Measurements from ENCODE around the gene TMEM108. TPM values are rescaled to one million over a fixed set of nuclear protein-coding genes. Genes with fewer than 3 reads are reported as not detected.

TMEM108 gene
- total RNA-seq, 2 donors from 2014 or later: 1.6 TPM; not detected in 1

- no peaks in the 10 kb centered on the region for H3K27me3 ChIP-seq
- TF ChIP-seq CTCF (IDR thresholded peaks at IDR 0.05): no peak
- TF ChIP-seq POLR2A (IDR thresholded peaks at IDR 0.05): no peak
- H3K27ac ChIP-seq: no peak overlapping the region
- intact Hi-C loops (cut with DNase I): no loop called here
- DNase-seq: no peak
- H3K9me3 ChIP-seq: no peaks in the 10 kb centered on the region
- no peak for ATAC-seq
- H3K36me3 ChIP-seq (replicated peaks in 1 of 2; ENCODE audit: insufficient read depth in 1 of 2, low read depth in 2 of 2): no peaks in the 10 kb centered on the region
- no peaks in the 10 kb centered on the region for H3K4me1 ChIP-seq
- 78 to 83% methylated on average over 9 of the region's 9 CpGs for WGBS, 2 donors
- no peak overlapping the region for H3K4me3 ChIP-seq
Measured at GRCh38 chr3:133192363-133192945, 154.3 kb downstream of the TMEM108 start.

GRCh38 chr3:133192967-133193366 is 154.8 kb downstream of the TMEM108 start:
- DNase-seq (no peak), ATAC-seq (no peak)
- H3K9me3 ChIP-seq: no peaks in the 10 kb centered on the region
- H3K4me3 ChIP-seq: no peak overlapping the region
- H3K4me1 ChIP-seq: no peaks in the 10 kb centered on the region
- H3K36me3 ChIP-seq (replicated peaks in 1 of 2; ENCODE audit: insufficient read depth in 1 of 2, low read depth in 2 of 2): no peaks in the 10 kb centered on the region
- H3K27ac ChIP-seq: no peak overlapping the region
- intact Hi-C loops (cut with DNase I): no loop called here
- H3K27me3 ChIP-seq: no peaks in the 10 kb centered on the region
- TF ChIP-seq POLR2A (IDR thresholded peaks at IDR 0.05) (no peak), CTCF (IDR thresholded peaks at IDR 0.05) (no peak)

- 50 to 86% methylated on average over 3 of the region's 3 CpGs for WGBS, 2 donors
Measured at GRCh38 chr3:133196527-133196926, 158.3 kb downstream of the TMEM108 start.

DNA sequence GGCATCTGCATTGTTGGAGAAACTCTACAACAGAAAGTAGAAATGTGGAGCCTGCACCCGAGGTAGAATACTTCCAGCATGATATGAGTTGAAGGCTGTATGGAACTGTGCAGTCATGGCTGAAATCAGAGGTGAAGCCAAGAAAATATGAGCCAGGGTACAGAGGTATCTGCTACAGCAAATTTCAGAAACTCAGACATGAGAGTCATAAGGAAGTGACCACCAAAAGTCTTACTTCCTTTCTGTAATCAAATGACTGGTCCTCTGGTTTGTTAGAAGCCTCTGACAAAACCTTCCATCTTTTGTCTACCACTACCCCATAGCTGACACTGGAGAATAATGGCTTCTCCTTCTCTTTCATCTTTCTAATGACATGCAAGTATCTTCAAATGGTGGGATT is 159.4 kb downstream of the TMEM108 start:
- WGBS, 2 donors: 69 to 76% methylated on average over 1 of the region's 1 CpG
- no peaks in the 10 kb centered on the region for H3K36me3 ChIP-seq (replicated peaks in 1 of 2; ENCODE audit: insufficient read depth in 1 of 2, low read depth in 2 of 2)
- intact Hi-C loops (cut with DNase I): no loop called here
- no peak overlapping the region for H3K4me3 ChIP-seq
- no peak for DNase-seq
- no peaks in the 10 kb centered on the region for H3K27me3 ChIP-seq
- H3K27ac ChIP-seq: no peak overlapping the region
- H3K4me1 ChIP-seq: no peaks in the 10 kb centered on the region
- ATAC-seq: no peak
- peaks cover 0 to 5% (median 0%) of the 10 kb centered on the region in 3 donors for H3K9me3 ChIP-seq
- no peak for TF ChIP-seq POLR2A (IDR thresholded peaks at IDR 0.05)
- TF ChIP-seq CTCF (IDR thresholded peaks at IDR 0.05): no peak

More at GRCh38 chr3:133196527-133196926, 158.3 kb downstream of the TMEM108 start:
- Histone ChIP-seq H3K4me3 (no peak overlapping the region), H3K9me3 (peaks cover 0 to 5% (median 0%) of the 10 kb centered on the region in 3 donors), H3K4me1 (no peaks in the 10 kb centered on the region), H3K36me3 (replicated peaks in 1 of 2; ENCODE audit: insufficient read depth in 1 of 2, low read depth in 2 of 2) (no peaks in the 10 kb centered on the region), H3K27ac (no peak overlapping the region), H3K27me3 (no peaks in the 10 kb centered on the region)
- no peak for ATAC-seq
- intact Hi-C loops (cut with DNase I): no loop called here
- TF ChIP-seq POLR2A (IDR thresholded peaks at IDR 0.05): no peak
- TF ChIP-seq CTCF (IDR thresholded peaks at IDR 0.05): no peak
- no peak for DNase-seq

- WGBS, 2 donors: 55 to 75% methylated on average over 4 to 5 of the region's 5 CpGs
- no peak overlapping the region for H3K4me3 ChIP-seq
- H3K27ac ChIP-seq: no peak overlapping the region
- no peaks in the 10 kb centered on the region for H3K9me3 ChIP-seq
- no peaks in the 10 kb centered on the region for H3K4me1 ChIP-seq
- DNase-seq: no peak
- intact Hi-C loops (cut with DNase I): no loop called here
- no peaks in the 10 kb centered on the region for H3K36me3 ChIP-seq (replicated peaks in 1 of 2; ENCODE audit: insufficient read depth in 1 of 2, low read depth in 2 of 2)
- H3K27me3 ChIP-seq: no peaks in the 10 kb centered on the region
- no peak for ATAC-seq
- no peak for TF ChIP-seq CTCF (IDR thresholded peaks at IDR 0.05)
- no peak for TF ChIP-seq POLR2A (IDR thresholded peaks at IDR 0.05)
Measured at GRCh38 chr3:133206921-133207320, 168.7 kb downstream of the TMEM108 start.

Measured in body of pancreas (tissue), 4 donors.